Vagina (tissue), 2 donors: Measurements from ENCODE around the gene INO80C.

Experiments
- POLR2A ChIP-seq, 2 donors: fragments of 450-650 bp; IDR thresholded peaks; one replicate each; pipeline ENCODE4 v1.6.1; 2017; ENCODE audit warnings: antibody characterized with exemption in 2 of 2, mild to moderate bottlenecking in 2 of 2, moderate library complexity in 2 of 2
- POLR2AphosphoS5 ChIP-seq, 2 donors: sonication (generic); formaldehyde crosslinking; IDR thresholded peaks; one replicate each; pipeline ENCODE4 v1.9.0; 2017; ENCODE audit warnings: antibody characterized with exemption in 2 of 2, mild to moderate bottlenecking in 2 of 2, low read depth in 1 of 2; ENCODE audit not compliant: insufficient read depth in 1 of 2
- TF ChIP-seq, protein P1 (sequence below), 3 experiments: fragments of 450-650 bp in 2 of 3; fragments of 200-600 bp in 1 of 3; sonication (generic) in 1 of 3; IDR thresholded peaks; one replicate each; pipeline ENCODE4 v1.5.1; 2017 to 2019; ENCODE audit warnings: antibody characterized with exemption in 3 of 3, mild to moderate bottlenecking in 2 of 3, moderate library complexity in 2 of 3

DNA sequence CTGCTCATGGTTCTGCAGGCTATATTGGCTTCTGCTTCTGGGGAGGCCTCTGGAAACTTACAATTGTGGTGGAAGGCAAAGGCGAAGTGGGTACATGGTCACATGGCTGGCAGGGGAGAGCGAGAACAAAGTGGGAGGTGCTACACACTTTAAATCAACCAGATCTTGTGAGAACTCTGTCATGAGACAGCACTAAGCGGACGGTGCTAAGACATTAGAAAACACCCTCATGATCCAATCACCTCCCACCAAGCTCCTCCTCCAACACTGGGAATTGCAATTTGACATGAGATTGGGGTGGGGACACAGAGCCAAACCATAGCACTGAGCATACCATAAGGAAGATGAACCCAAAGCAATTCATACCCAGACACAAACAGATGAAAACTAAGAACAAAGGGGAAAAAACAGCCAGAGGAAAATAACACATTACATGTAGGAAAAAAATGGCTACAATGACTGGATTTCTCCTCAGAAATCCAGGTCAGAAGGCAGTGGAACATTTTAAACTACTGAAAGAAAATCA is 31.1 kb upstream of the INO80C start:
- TF ChIP-seq, protein P1, sequence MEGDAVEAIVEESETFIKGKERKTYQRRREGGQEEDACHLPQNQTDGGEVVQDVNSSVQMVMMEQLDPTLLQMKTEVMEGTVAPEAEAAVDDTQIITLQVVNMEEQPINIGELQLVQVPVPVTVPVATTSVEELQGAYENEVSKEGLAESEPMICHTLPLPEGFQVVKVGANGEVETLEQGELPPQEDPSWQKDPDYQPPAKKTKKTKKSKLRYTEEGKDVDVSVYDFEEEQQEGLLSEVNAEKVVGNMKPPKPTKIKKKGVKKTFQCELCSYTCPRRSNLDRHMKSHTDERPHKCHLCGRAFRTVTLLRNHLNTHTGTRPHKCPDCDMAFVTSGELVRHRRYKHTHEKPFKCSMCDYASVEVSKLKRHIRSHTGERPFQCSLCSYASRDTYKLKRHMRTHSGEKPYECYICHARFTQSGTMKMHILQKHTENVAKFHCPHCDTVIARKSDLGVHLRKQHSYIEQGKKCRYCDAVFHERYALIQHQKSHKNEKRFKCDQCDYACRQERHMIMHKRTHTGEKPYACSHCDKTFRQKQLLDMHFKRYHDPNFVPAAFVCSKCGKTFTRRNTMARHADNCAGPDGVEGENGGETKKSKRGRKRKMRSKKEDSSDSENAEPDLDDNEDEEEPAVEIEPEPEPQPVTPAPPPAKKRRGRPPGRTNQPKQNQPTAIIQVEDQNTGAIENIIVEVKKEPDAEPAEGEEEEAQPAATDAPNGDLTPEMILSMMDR (IDR thresholded peaks at IDR 0.05): no peak
- TF ChIP-seq POLR2A (IDR thresholded peaks at IDR 0.05) (no peak), POLR2AphosphoS5 (IDR thresholded peaks at IDR 0.05; ENCODE audit: insufficient read depth in 1 of 2, low read depth in 1 of 2) (no peak)
